H9 (cell line): ENCODE measurements around the gene RITA1. TPM values are rescaled to one million over a fixed set of nuclear protein-coding genes. Genes with fewer than 3 reads are reported as not detected.

ENCODE experiments used
- DNase-seq: peaks from one replicate; pipeline ENCODE4 v3.0.0-alpha.2; 2017
- H2AFZ ChIP-seq: one replicate; pipeline ENCODE4 v1.6.1; 2013; ENCODE audit warnings: mild to moderate bottlenecking, low read length, control low read depth, moderate library complexity
- H2AK5ac ChIP-seq: 2 replicates; pipeline ENCODE4 v1.6.1; 2013; ENCODE audit warnings: low read length, control low read depth, mixed read lengths; ENCODE audit not compliant: insufficient read length
- H2BK120ac ChIP-seq: one replicate; pipeline ENCODE4 v1.6.1; 2013; ENCODE audit warnings: low read depth, mild to moderate bottlenecking, low read length, control low read depth, inconsistent platforms; ENCODE audit not compliant: poor library complexity, severe bottlenecking
- H2BK12ac ChIP-seq: 2 replicates; pipeline ENCODE4 v1.6.1; 2013; ENCODE audit warnings: low read length, control low read depth, mixed read lengths, low read depth; ENCODE audit not compliant: insufficient read length
- H2BK15ac ChIP-seq: 2 replicates; pipeline ENCODE4 v1.6.1; 2013; ENCODE audit warnings: low read depth, low read length, control low read depth
- H2BK20ac ChIP-seq: one replicate; pipeline ENCODE4 v1.6.1; 2013; ENCODE audit warnings: low read depth, mild to moderate bottlenecking, low read length, control low read depth, inconsistent platforms; ENCODE audit not compliant: poor library complexity, severe bottlenecking
- H2BK5ac ChIP-seq: 2 replicates; pipeline ENCODE4 v1.6.1; 2013; ENCODE audit warnings: low read length, control low read depth, mixed read lengths; ENCODE audit not compliant: insufficient read length
- H3K14ac ChIP-seq: 2 replicates; pipeline ENCODE4 v1.6.1; 2013; ENCODE audit warnings: low read length, control low read depth; ENCODE audit not compliant: insufficient read depth
- H3K18ac ChIP-seq: 2 replicates; pipeline ENCODE4 v1.6.1; 2013; ENCODE audit warnings: low read depth, mild to moderate bottlenecking, mixed read lengths, low read length, control low read depth; ENCODE audit not compliant: insufficient read length
- H3K23ac ChIP-seq: 2 replicates; pipeline ENCODE4 v1.6.1; 2013; ENCODE audit warnings: low read length, control low read depth, mixed read lengths, low read depth; ENCODE audit not compliant: insufficient read length
- H3K23me2 ChIP-seq: 2 replicates; pipeline ENCODE4 v1.6.1; 2013; ENCODE audit warnings: low read depth, mild to moderate bottlenecking, mixed read lengths, low read length, control low read depth; ENCODE audit not compliant: insufficient read length, poor library complexity, severe bottlenecking
- H3K27ac ChIP-seq: 2 replicates; pipeline ENCODE4 v1.5.1; 2013; ENCODE audit warnings: low read length, control low read depth, mixed read lengths, low read depth; ENCODE audit not compliant: insufficient read length
- H3K27me3 ChIP-seq: 2 replicates; pipeline ENCODE4 v1.6.1; 2013; ENCODE audit warnings: low read length, control low read depth, inconsistent platforms; ENCODE audit not compliant: insufficient read depth
- H3K4ac ChIP-seq: 2 replicates; pipeline ENCODE4 v1.6.1; 2013; ENCODE audit warnings: low read depth, mild to moderate bottlenecking, control low read depth, inconsistent platforms, low read length, moderate library complexity
- H3K4me1 ChIP-seq: 2 replicates; pipeline ENCODE4 v1.6.1; 2013; ENCODE audit warnings: low read length, control low read depth, inconsistent platforms; ENCODE audit not compliant: insufficient read depth
- H3K4me2 ChIP-seq: 2 replicates; pipeline ENCODE4 v1.6.1; 2013; ENCODE audit warnings: low read length, control low read depth, mixed read lengths; ENCODE audit not compliant: insufficient read length, insufficient read depth
- H3K56ac ChIP-seq: 2 replicates; pipeline ENCODE4 v1.6.1; 2013; ENCODE audit warnings: low read depth, mild to moderate bottlenecking, mixed read lengths, low read length, control low read depth; ENCODE audit not compliant: insufficient read length
- H3K79me1 ChIP-seq: 2 replicates; pipeline ENCODE4 v1.6.1; 2013; ENCODE audit warnings: low read depth, mild to moderate bottlenecking, moderate library complexity, low read length, control low read depth, inconsistent platforms; ENCODE audit not compliant: insufficient read depth, poor library complexity, severe bottlenecking
- H3K79me2 ChIP-seq: 2 replicates; pipeline ENCODE4 v1.6.1; 2013; ENCODE audit warnings: low read length, control low read depth, inconsistent platforms; ENCODE audit not compliant: insufficient read depth
- H3K9ac ChIP-seq: 2 replicates; pipeline ENCODE4 v1.6.1; 2013; ENCODE audit warnings: low read length, control low read depth, mixed read lengths; ENCODE audit not compliant: insufficient read length; ENCODE audit errors: extremely low read depth
- H3K9me3 ChIP-seq: one replicate; pipeline ENCODE4 v1.6.1; 2013; ENCODE audit warnings: low read depth, low read length, inconsistent platforms; ENCODE audit not compliant: control insufficient read depth
- H3T11ph ChIP-seq: one replicate; pipeline ENCODE4 v1.6.1; 2013; ENCODE audit warnings: mild to moderate bottlenecking, low read length, control low read depth, inconsistent platforms
- H4K20me1 ChIP-seq: one replicate; pipeline ENCODE4 v1.6.1; 2013; ENCODE audit not compliant: control insufficient read depth, insufficient read length, insufficient read depth
- H4K5ac ChIP-seq: 2 replicates; pipeline ENCODE4 v1.6.1; 2013; ENCODE audit warnings: low read depth, mild to moderate bottlenecking, mixed read lengths, low read length, control low read depth; ENCODE audit not compliant: insufficient read length
- H4K8ac ChIP-seq: replicated peaks from 2 replicates; pipeline ENCODE4 v1.6.1; 2013; ENCODE audit warnings: low read length, control low read depth, mixed read lengths, low read depth; ENCODE audit not compliant: insufficient read length
- H4K91ac ChIP-seq: 2 replicates; pipeline ENCODE4 v1.6.1; 2013; ENCODE audit warnings: low read depth, mild to moderate bottlenecking, moderate library complexity, mixed read lengths, low read length, control low read depth; ENCODE audit not compliant: insufficient read length
- H3K27ac Mint-ChIP-seq, 3 experiments: 2 replicates in 2 of 3; 3 replicates in 1 of 3; pipeline ENCODE4 v1.8.0; 2020 to 2021; ENCODE audit warnings: mixed read lengths in 3 of 3, mild to moderate bottlenecking in 1 of 3, moderate library complexity in 1 of 3
- H3K27me3 Mint-ChIP-seq: 2 replicates; pipeline ENCODE4 v1.8.0; 2021; ENCODE audit warnings: low read depth, mild to moderate bottlenecking, moderate library complexity, mixed read lengths
- H3K36me3 Mint-ChIP-seq, 3 experiments: 2 replicates in 2 of 3; 3 replicates in 1 of 3; pipeline ENCODE4 v1.8.0; 2020 to 2021; ENCODE audit warnings: low read depth in 3 of 3, mixed read lengths in 3 of 3; ENCODE audit not compliant: insufficient read depth in 1 of 3
- H3K4me1 Mint-ChIP-seq, 2 experiments: 2 replicates each; pipeline ENCODE4 v1.8.0; 2020; ENCODE audit warnings: mixed read lengths in 2 of 2
- H3K4me3 Mint-ChIP-seq, 2 experiments: 2 replicates in 1 of 2; 3 replicates in 1 of 2; pipeline ENCODE4 v1.8.0; 2020 to 2021; ENCODE audit warnings: mild to moderate bottlenecking in 2 of 2, mixed read lengths in 2 of 2, moderate library complexity in 1 of 2
- H3K9me3 Mint-ChIP-seq, 2 experiments: 2 replicates in 1 of 2; 3 replicates in 1 of 2; pipeline ENCODE4 v1.8.0; 2020; ENCODE audit warnings: mild to moderate bottlenecking in 2 of 2, mixed read lengths in 2 of 2, moderate library complexity in 1 of 2
- CTCF ChIP-seq: fragments of 200-600 bp; sonication (generic); conservative IDR thresholded peaks from 3 replicates; pipeline ENCODE4 v1.8.0; 2021; ENCODE audit warnings: antibody characterized with exemption, mild to moderate bottlenecking
- WGBS: extraction: QIAGEN DNeasy Blood & Tissue Kit; methylation state at CpG from one replicate; pipeline ENCODE4 v1.1.7; 2013; ENCODE audit warnings: missing lambda C conversion rate, low lambda C conversion rate, mixed read lengths; ENCODE audit not compliant: insufficient read length; ENCODE audit errors: extremely low coverage; 5-methylcytosine and 5-hydroxymethylcytosine counted together
- total RNA-seq: library from RNA; stranded (reverse); gene quantifications from 2 replicates; pipeline ENCODE4 v1.2.1, GENCODE V29; 2021

The RITA1 gene
- total RNA-seq, 1 experiment from 2014 or later: 26.1 TPM

GRCh38 chr12:113170457-113170856 lies 15.1 kb upstream of the RITA1 start:
- TF ChIP-seq CTCF: no peak
- no peak for DNase-seq
- Histone ChIP-seq H3K56ac (no peak overlapping the region), H3K4me1 (no peaks in the 10 kb centered on the region), H3K27me3 (no peaks in the 10 kb centered on the region), H3K23ac (no peak overlapping the region), H2BK12ac (no peak overlapping the region), H3K79me1 (no peaks in the 10 kb centered on the region), H3K27ac (no peak overlapping the region), H4K8ac (no peak overlapping the region), H4K91ac (no peak overlapping the region), H2AK5ac (no peak overlapping the region), H3K4me2 (no peak overlapping the region), H3K4ac (no peak overlapping the region), H2BK15ac (no peak overlapping the region; the same call in 1 of the 2 replicates), H2BK5ac (no peak overlapping the region), H4K20me1 (no peaks in the 10 kb centered on the region), H2BK20ac (no peak overlapping the region), H3K14ac (no peak overlapping the region), H3K79me2 (no peaks in the 10 kb centered on the region), H3K18ac (no peak overlapping the region), H3K9ac (no peak overlapping the region), H3T11ph (no peak overlapping the region), H2AFZ (no peak overlapping the region), H4K5ac (no peak overlapping the region), H3K23me2 (no peaks in the 10 kb centered on the region), H3K9me3 (no peaks in the 10 kb centered on the region), H2BK120ac (no peak overlapping the region)
- WGBS: no CpG with 5 or more reads among the region's 5 CpGs
- H3K27me3 Mint-ChIP-seq: no peaks in the 10 kb centered on the region
- H3K4me1 Mint-ChIP-seq: peaks cover 0 to 2% of the 10 kb centered on the region in 2 experiments; a peak in 1 of 4 replicates
- H3K36me3 Mint-ChIP-seq: peaks cover 45 to 79% (median 74%) of the 10 kb centered on the region in 3 experiments; a peak in 6 of 7 replicates
- H3K27ac Mint-ChIP-seq: no peak overlapping the region
- no peak overlapping the region for H3K4me3 Mint-ChIP-seq
- no peaks in the 10 kb centered on the region for H3K9me3 Mint-ChIP-seq
